ENCODE data around the gene SULT1E1. TPM values are rescaled to one million over a fixed set of nuclear protein-coding genes. Genes with fewer than 3 reads are reported as not detected.

Gene SULT1E1
- total RNA-seq, 1 donor from 2014 or later, result 17.4 TPM

DNA sequence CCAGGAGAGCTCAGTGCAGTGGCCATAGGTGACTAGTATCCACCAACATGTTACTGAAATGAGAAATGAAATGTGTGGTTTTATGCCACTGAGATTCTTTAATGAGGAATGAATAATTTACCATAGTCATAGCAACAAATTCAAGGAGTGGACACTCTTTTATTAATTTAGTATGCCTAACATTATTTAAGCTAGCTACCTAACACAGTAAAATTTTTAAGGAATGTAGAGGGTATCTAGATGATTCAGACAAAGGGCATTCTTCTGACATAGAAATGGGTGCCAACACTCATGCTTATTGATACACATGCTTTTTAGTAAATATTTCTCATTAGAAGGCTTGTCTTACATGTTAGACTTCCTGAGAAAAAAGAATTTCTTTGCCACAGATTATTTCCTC, 66.2 kb downstream of the SULT1E1 start:
- no peak for DNase-seq

Other genes with a start within 250 kb of the SULT1E1 start
- gene UGT2A2, start 220.5 kb downstream of the SULT1E1 start, total RNA-seq, result not detected
- not detected for gene UGT2A1, start 206.9 kb downstream of the SULT1E1 start, total RNA-seq
- gene SULT1B1, start 99.5 kb downstream of the SULT1E1 start, total RNA-seq, result 0.72 TPM
- gene CSN1S1, start 70.9 kb upstream of the SULT1E1 start, total RNA-seq, result not detected
- gene CSN2, start 105.6 kb upstream of the SULT1E1 start, total RNA-seq, result not detected
- 68.2 TPM for gene STATH, start 135.8 kb upstream of the SULT1E1 start, total RNA-seq
- gene HTN3, start 168.3 kb upstream of the SULT1E1 start, total RNA-seq, result not detected
- not detected for gene HTN1, start 190.3 kb upstream of the SULT1E1 start, total RNA-seq